Measurements from ENCODE around the gene CAMSAP1.

- TF ChIP-seq SUZ12 (IDR thresholded peaks at IDR 0.05; ENCODE audit: extremely low read depth, insufficient read depth, insufficient read length) (no peak), YY1 (IDR thresholded peaks at IDR 0.05; ENCODE audit: insufficient read depth, insufficient read length) (no peak), ZNF274 (IDR thresholded peaks at IDR 0.05; ENCODE audit: low read depth, low read length) (no peak)
These were observed 21.0 kb downstream of the CAMSAP1 start for GRCh38 chr9:135886147-135886981.
